Measurements from ENCODE around the gene TRABD2B.

GRCh38 chr1:48013270-48013669 is 16.1 kb upstream of the TRABD2B start:
- TF ChIP-seq CTCF (IDR thresholded peaks at IDR 0.05; ENCODE audit: low read depth, low read length, poor library complexity, severe bottlenecking) (no peak), EZH2phosphoT487 (IDR thresholded peaks at IDR 0.05; ENCODE audit: borderline replicate concordance, low read length) (no peak)
